NT2/D1 (cell line): ENCODE data around the gene LRRN1.
A peak's percentile ranks its signal among the peaks of the same experiment; 100 is the strongest.

ENCODE experiments used
- DNase-seq: peaks from one replicate; pipeline ENCODE4 v3.0.0-alpha.2; 2011; ENCODE audit warnings: low read depth, low spot score
- H3K27me3 ChIP-seq: 2 replicates; pipeline ENCODE4 v1.6.0; 2011; ENCODE audit warnings: mild to moderate bottlenecking; ENCODE audit not compliant: insufficient read length, insufficient read depth
- H3K36me3 ChIP-seq: 2 replicates; pipeline ENCODE4 v1.6.1; 2011; ENCODE audit warnings: mild to moderate bottlenecking, low read length, mixed read lengths; ENCODE audit not compliant: insufficient read depth, insufficient read length
- H3K4me1 ChIP-seq: 2 replicates; pipeline ENCODE4 v1.5.1; 2011; ENCODE audit not compliant: insufficient read depth, insufficient read length
- H3K4me3 ChIP-seq: 2 replicates; pipeline ENCODE4 v1.5.1; 2011; ENCODE audit warnings: low read depth; ENCODE audit not compliant: insufficient read length
- H3K9ac ChIP-seq: 2 replicates; pipeline ENCODE4 v1.6.0; 2011; ENCODE audit warnings: low read depth; ENCODE audit not compliant: insufficient read length
- H3K9me3 ChIP-seq: 2 replicates; pipeline ENCODE4 v1.5.1; 2011; ENCODE audit warnings: mild to moderate bottlenecking, low read length; ENCODE audit not compliant: insufficient read depth
- SUZ12 ChIP-seq: IDR thresholded peaks from 2 replicates; pipeline ENCODE4 v1.6.1; 2011; ENCODE audit not compliant: insufficient read length, insufficient read depth; ENCODE audit errors: extremely low read depth
- YY1 ChIP-seq: IDR thresholded peaks from 2 replicates; pipeline ENCODE4 v1.6.1; 2011; ENCODE audit not compliant: insufficient read length, insufficient read depth
- ZNF274 ChIP-seq: IDR thresholded peaks from 2 replicates; pipeline ENCODE4 v1.6.1; 2011; ENCODE audit warnings: mild to moderate bottlenecking, low read depth, low read length

LRRN1 gene

DNA sequence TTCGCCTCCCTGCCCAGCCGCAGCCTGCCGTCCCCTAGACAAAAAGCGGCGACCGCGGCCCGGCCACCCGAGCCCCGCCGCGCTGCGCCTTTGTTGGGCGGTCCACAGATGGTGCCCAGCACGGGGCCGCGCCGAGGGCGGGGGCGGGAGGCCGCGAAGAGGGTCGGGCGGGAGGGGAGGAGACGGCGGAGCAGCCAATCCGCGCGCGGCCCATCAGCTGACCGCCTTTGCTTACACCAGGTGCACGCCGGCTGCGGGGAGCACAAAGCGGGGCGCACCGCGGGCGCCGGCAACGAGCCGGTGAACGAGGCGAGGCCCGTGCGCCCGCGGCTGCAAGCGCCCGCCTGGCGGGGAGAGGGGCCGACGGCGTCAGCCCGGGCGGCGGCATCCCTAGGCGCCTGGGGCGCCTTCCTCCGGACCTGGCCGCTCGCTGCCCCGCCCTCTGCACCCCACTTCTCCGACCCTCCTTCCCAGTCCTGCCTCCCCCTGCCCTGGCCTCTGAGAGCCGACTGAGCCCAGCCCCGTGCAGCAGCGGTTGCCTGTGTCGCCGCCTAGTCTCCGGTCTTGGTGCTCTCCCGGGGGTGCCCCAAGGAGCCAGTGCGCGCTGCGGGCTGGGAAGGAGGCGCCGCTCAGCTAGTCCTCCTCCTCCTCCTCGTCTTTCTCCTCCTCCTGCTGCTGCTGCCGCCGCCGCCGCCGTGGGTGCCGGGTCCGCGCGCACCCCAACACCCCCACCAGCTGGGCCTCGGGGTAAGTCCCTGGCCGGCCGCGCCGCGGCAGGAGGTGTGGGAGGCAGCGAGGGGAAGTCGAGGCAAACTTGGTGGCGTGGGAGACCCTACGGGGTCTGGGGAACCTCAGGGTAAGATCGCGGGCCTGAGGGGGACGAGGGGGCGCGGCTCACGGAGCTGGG is at the start of gene LRRN1:
LRRN1 (plus strand) TSS at position 259 of the 907 bp plus-strand sequence. CDS start 45,211 bp downstream, outside the sequence.
- H3K9ac ChIP-seq, result peak within 1 kb of the TSS; percentile 96
- H3K9me3 ChIP-seq, result 0 out of 2 replicates have a peak, but pooled peaks cover 7% of the 10 kb centered on the region
- H3K27me3 ChIP-seq, result peaks cover 18% of the 10 kb centered on the region
- no peak for TF ChIP-seq ZNF274
- TF ChIP-seq SUZ12, result no peak
- TF ChIP-seq YY1, result no peak
- H3K4me3 ChIP-seq, result peak within 1 kb of the TSS; percentile 86
- no peaks in the 10 kb centered on the region for H3K4me1 ChIP-seq
- H3K36me3 ChIP-seq, result peaks cover 3% of the 10 kb centered on the region
- DNase-seq, result peak; percentile 85

DNA sequence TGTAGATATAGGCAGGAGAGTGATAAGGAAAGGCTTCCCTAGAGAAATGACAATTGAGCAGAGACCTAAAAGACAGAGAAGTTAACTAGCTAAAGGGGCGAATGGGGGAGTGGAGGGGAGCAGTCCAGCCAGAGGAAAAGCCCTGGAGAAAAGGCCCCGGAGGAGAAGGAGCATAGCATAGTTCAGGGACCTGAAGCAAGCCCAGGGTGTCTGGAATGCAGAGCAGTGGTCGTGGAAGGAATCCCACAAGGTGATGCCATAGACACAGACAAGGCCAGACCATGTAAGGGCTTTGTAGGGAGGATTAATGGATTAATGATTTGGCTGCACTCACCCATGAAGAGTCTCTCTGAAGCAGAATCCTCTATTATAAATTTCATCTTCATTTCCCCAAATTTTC is 45.8 kb upstream of the LRRN1 start:
- Histone ChIP-seq H3K4me1 (no peaks in the 10 kb centered on the region), H3K9ac (no peak overlapping the region), H3K9me3 (no peaks in the 10 kb centered on the region), H3K36me3 (no peaks in the 10 kb centered on the region), H3K27me3 (no peaks in the 10 kb centered on the region), H3K4me3 (no peak overlapping the region)
- DNase-seq, result no peak
- TF ChIP-seq YY1 (no peak), SUZ12 (no peak), ZNF274 (no peak)

DNA sequence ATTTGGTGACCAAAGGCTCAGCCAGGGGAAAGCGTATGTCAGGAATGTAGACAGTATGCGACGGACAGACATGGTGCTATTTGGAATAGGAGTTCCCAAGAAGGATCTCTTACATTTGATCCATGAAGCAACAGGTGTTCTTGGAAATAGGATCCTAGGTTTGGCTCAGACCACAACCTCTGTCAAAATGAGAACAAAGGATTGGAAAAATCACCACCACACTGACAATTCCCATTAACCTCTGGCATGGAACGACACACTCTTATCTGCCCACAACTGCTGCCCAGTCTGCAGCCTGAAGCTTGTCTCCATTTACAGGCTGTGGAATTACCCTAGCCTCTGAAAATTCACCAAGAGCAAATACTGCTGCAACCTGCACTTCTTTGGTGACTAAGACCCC is 33.6 kb upstream of the LRRN1 start:
- TF ChIP-seq YY1 (no peak), ZNF274 (no peak), SUZ12 (no peak)
- H3K4me1 ChIP-seq, result no peaks in the 10 kb centered on the region
- H3K9ac ChIP-seq, result no peak overlapping the region
- no peaks in the 10 kb centered on the region for H3K9me3 ChIP-seq
- H3K27me3 ChIP-seq, result no peaks in the 10 kb centered on the region
- no peak for DNase-seq
- H3K4me3 ChIP-seq, result no peak overlapping the region
- no peaks in the 10 kb centered on the region for H3K36me3 ChIP-seq

DNA sequence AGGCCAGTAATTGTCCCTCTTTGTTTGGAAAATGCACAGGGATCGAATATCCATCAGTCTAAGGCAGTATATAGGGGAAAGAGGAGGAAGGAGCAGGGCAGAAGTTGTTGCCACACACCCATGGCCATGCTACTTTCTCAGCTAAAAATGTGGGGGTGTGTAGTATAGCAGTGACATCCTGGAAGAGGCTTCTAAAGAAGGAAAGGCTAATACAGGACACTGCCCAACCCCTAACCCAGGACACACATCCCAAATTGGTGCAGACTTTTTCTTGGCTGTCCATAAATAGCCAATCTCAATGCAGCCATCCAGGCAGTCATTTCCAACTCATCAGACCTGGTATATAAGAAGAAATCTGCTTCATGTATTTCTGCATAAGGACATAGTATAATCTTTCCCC is 33.1 kb upstream of the LRRN1 start:
- Histone ChIP-seq H3K4me3 (no peak overlapping the region), H3K4me1 (no peaks in the 10 kb centered on the region), H3K27me3 (no peaks in the 10 kb centered on the region), H3K36me3 (no peaks in the 10 kb centered on the region), H3K9me3 (no peaks in the 10 kb centered on the region), H3K9ac (no peak overlapping the region)
- TF ChIP-seq SUZ12, result no peak
- TF ChIP-seq ZNF274, result no peak
- no peak for TF ChIP-seq YY1
- no peak for DNase-seq

DNA sequence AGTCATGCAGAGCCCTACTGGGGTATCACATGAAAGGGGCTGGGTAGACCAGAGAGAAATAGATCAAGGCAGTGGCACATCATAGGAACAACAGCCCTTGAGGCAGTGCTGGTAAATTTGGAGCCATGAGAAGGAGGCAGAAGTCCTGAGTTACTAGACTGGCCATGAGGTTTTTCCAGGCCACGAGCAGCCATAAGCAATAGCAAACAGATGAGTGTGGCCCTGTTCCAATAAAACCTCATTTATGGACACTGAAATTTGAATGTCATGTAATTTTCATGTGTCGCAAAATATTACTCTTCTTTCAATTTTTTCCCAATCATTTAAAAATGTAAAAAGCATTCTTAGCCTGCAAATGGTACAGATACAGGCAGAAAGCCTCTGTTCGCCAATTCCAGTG is 28.1 kb upstream of the LRRN1 start:
- TF ChIP-seq SUZ12, result no peak
- TF ChIP-seq ZNF274, result no peak
- TF ChIP-seq YY1, result no peak
- Histone ChIP-seq H3K4me1 (no peaks in the 10 kb centered on the region), H3K9ac (no peak overlapping the region), H3K9me3 (peaks cover 9% of the 10 kb centered on the region; the same call in 1 of the 2 replicates), H3K36me3 (no peaks in the 10 kb centered on the region), H3K27me3 (no peaks in the 10 kb centered on the region), H3K4me3 (no peak overlapping the region)
- DNase-seq, result no peak

DNA sequence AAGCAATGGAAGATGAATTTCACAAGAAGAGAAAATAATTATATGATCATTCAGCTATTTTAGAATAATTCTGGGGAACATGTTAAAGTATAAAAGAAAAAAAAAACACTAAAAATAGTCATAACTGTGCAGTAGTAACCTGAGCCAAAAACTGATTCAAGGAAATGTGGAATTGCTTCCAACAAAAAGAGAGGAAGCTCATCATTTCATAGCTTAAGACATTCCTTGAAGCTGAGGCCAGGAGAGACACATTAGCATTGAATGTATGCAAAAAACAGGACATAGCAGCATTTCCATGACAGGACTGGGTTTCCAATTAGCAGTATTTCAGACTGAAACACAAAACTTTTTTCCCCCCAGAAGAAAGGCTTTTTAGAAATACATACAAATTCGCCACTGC is 27.7 kb upstream of the LRRN1 start:
- DNase-seq, result no peak
- no peak overlapping the region for H3K9ac ChIP-seq
- TF ChIP-seq YY1, result no peak
- no peak for TF ChIP-seq SUZ12
- no peak for TF ChIP-seq ZNF274

DNA sequence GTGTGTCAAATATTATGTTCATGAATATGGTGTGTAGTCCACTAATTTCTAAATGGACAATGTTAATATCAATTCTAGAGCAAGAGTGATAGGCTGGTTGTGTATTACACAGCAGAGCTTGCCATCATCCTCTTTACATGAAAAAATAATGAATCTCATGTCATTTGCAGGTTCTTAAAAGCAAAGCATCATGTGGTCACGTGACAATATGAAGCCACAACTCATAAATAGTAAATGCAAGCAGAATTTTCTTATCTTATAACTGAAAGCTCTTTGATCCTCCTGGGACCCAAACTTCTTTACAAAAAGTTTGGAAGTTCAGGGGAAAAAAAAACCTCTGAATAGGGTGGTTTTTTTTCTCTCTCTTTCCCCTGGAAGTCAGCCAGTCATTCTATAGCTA is 26.9 kb upstream of the LRRN1 start:
- no peak overlapping the region for H3K4me3 ChIP-seq
- H3K4me1 ChIP-seq, result no peaks in the 10 kb centered on the region
- no peaks in the 10 kb centered on the region for H3K36me3 ChIP-seq
- H3K9me3 ChIP-seq, result peaks cover 9% of the 10 kb centered on the region; the same call in 1 of the 2 replicates
- no peak for DNase-seq
- TF ChIP-seq YY1 (no peak), ZNF274 (no peak), SUZ12 (no peak)
- no peaks in the 10 kb centered on the region for H3K27me3 ChIP-seq
- H3K9ac ChIP-seq, result no peak overlapping the region

More for the DNA sequence above, 27.7 kb upstream of the LRRN1 start:
- no peaks in the 10 kb centered on the region for H3K36me3 ChIP-seq
- H3K4me1 ChIP-seq, result no peaks in the 10 kb centered on the region
- no peaks in the 10 kb centered on the region for H3K27me3 ChIP-seq
- H3K4me3 ChIP-seq, result no peak overlapping the region
- H3K9me3 ChIP-seq, result peaks cover 9% of the 10 kb centered on the region; the same call in 1 of the 2 replicates
